Endothelial cell of umbilical vein (primary cell): ENCODE data around the gene PTTG1. TPM values are rescaled to one million over a fixed set of nuclear protein-coding genes. Genes with fewer than 3 reads are reported as not detected.

Experiments used
- BruUV-seq: library from RNA; stranded (reverse); fragments of 400-500 nt; replicated peaks from 2 replicates; lab custom pipeline; 2021; lab: Mats Ljungman, UMichigan
- CTCF ChIA-PET: fragments of 300-600, 350-600 bp; sonication (Branson Sonifier 250); formaldehyde crosslinking; loops from one replicate; lab custom pipeline; 2021; ENCODE audit warnings: antibody characterized with exemption, inconsistent platforms; lab: Charles Lee
- POLR2A ChIA-PET: fragments of 300-600, 350-600 bp; sonication (Branson Sonifier 250); formaldehyde crosslinking; loops from one replicate; lab custom pipeline; 2021; ENCODE audit warnings: antibody characterized with exemption, inconsistent platforms; lab: Charles Lee
- DNase-seq: peaks from one replicate; pipeline ENCODE4 v3.0.0-alpha.2; 2011; ENCODE audit warnings: low read depth, low spot score
- FAIRE-seq: peaks from 2 replicates; lab custom pipeline; 2011; peaks lifted over from hg19 to GRCh38; lab: Jason Lieb, UNC
- H2AFZ ChIP-seq: 2 replicates; pipeline ENCODE4 v1.6.0; 2012; ENCODE audit warnings: low read depth, low read length, control low read depth, inconsistent platforms
- H3K27ac ChIP-seq: 2 replicates; pipeline ENCODE4 v1.5.1; 2011; ENCODE audit warnings: low read depth, mild to moderate bottlenecking, control low read depth, low read length, moderate library complexity; ENCODE audit not compliant: insufficient read depth
- H3K27me3 ChIP-seq, 2 experiments: 2 replicates each; pipeline versions ENCODE4 v1.6.0 to v1.6.1; 2011; ENCODE audit warnings: low read length in 2 of 2, mixed read lengths in 1 of 2; ENCODE audit not compliant: control insufficient read depth in 2 of 2, insufficient read depth in 2 of 2
- H3K36me3 ChIP-seq, 2 experiments: 2 replicates in 1 of 2; 3 replicates in 1 of 2; pipeline ENCODE4 v1.5.1; 2011; ENCODE audit warnings: low read length in 2 of 2, mild to moderate bottlenecking in 1 of 2, moderate library complexity in 1 of 2; ENCODE audit not compliant: control insufficient read depth in 2 of 2, insufficient read depth in 2 of 2; ENCODE audit errors: extremely low read depth in 1 of 2
- H3K4me1 ChIP-seq: 3 replicates; pipeline ENCODE4 v1.5.1; 2011; ENCODE audit warnings: mild to moderate bottlenecking, low read length; ENCODE audit not compliant: control insufficient read depth, insufficient read depth; ENCODE audit errors: extremely low read depth
- H3K4me2 ChIP-seq: 2 replicates; pipeline ENCODE4 v1.6.1; 2011; ENCODE audit warnings: low read length, control low read depth, mixed read lengths; ENCODE audit not compliant: insufficient read depth
- H3K4me3 ChIP-seq, 3 experiments: fragments of 200-600 bp in 1 of 3; sonication (generic), shearing (Covaris generic) in 1 of 3; replicated peaks in 1 of 3; 2 replicates each; pipeline ENCODE4 v1.5.1; 2011 to 2016; ENCODE audit warnings: control low read depth in 3 of 3, low read length in 3 of 3, mild to moderate bottlenecking in 2 of 3, inconsistent platforms in 1 of 3, low read depth in 1 of 3, moderate library complexity in 1 of 3; ENCODE audit not compliant: insufficient read depth in 1 of 3
- H3K79me2 ChIP-seq: 2 replicates; pipeline ENCODE4 v1.6.0; 2012; ENCODE audit warnings: low read length, inconsistent platforms; ENCODE audit not compliant: control insufficient read depth, insufficient read depth
- H3K9ac ChIP-seq: replicated peaks from 2 replicates; pipeline ENCODE3; 2011; ENCODE audit warnings: low read length, control low read depth; ENCODE audit not compliant: insufficient read depth; ENCODE audit errors: extremely low read depth
- H3K9me1 ChIP-seq: replicated peaks from 3 replicates; pipeline ENCODE4 v1.6.0; 2011; ENCODE audit warnings: mild to moderate bottlenecking, low read length; ENCODE audit not compliant: control insufficient read depth, insufficient read depth; ENCODE audit errors: extremely low read depth
- H3K9me3 ChIP-seq: replicated peaks from 2 replicates; pipeline ENCODE4 v1.5.1; 2012; ENCODE audit warnings: low read length, inconsistent platforms; ENCODE audit not compliant: control insufficient read depth, insufficient read depth
- H4K20me1 ChIP-seq: replicated peaks from 2 replicates; pipeline ENCODE3; 2011; ENCODE audit warnings: mild to moderate bottlenecking, low read length; ENCODE audit not compliant: control insufficient read depth, insufficient read depth; ENCODE audit errors: extremely low read depth
- CTCF ChIP-seq, 2 donors: IDR thresholded peaks; 1 replicate in 1 of 2; 2 replicates in 1 of 2; pipeline ENCODE4 v1.5.1; 2011; ENCODE audit warnings: low read length in 2 of 2, mild to moderate bottlenecking in 2 of 2, moderate library complexity in 2 of 2, control low read depth in 1 of 2, inconsistent platforms in 1 of 2, low read depth in 1 of 2; ENCODE audit not compliant: insufficient read depth in 1 of 2; ENCODE audit errors: extremely low read depth in 1 of 2
- EZH2 ChIP-seq: IDR thresholded peaks from 2 replicates; pipeline ENCODE4 v1.6.1; 2012; ENCODE audit warnings: borderline replicate concordance, low read depth, mild to moderate bottlenecking, moderate library complexity, low read length, inconsistent platforms; ENCODE audit not compliant: severe bottlenecking
- FOS ChIP-seq: IDR thresholded peaks from 2 replicates; pipeline ENCODE4 v1.6.1; 2011; ENCODE audit warnings: mild to moderate bottlenecking, low read length, moderate library complexity, borderline replicate concordance; ENCODE audit not compliant: insufficient read depth
- GATA2 ChIP-seq: IDR thresholded peaks from 2 replicates; pipeline ENCODE4 v1.7.0; 2011; ENCODE audit warnings: low read depth, mild to moderate bottlenecking, moderate library complexity, mixed read lengths, low read length; ENCODE audit not compliant: insufficient read length, insufficient read depth
- JUN ChIP-seq: IDR thresholded peaks from 2 replicates; pipeline ENCODE4 v1.6.1; 2011; ENCODE audit warnings: borderline replicate concordance, low read depth; ENCODE audit not compliant: insufficient read length, insufficient read depth
- MYC ChIP-seq: IDR thresholded peaks from one replicate; pipeline ENCODE4 v1.6.1; 2011; ENCODE audit warnings: mild to moderate bottlenecking, low read depth, low read length
- POLR2A ChIP-seq: IDR thresholded peaks from 2 replicates; pipeline ENCODE4 v1.6.1; 2012; ENCODE audit warnings: low read depth, mild to moderate bottlenecking, control low read depth, low read length
- POLR2AphosphoS5 ChIP-seq: IDR thresholded peaks from 2 replicates; pipeline ENCODE4 v1.6.1; 2012; ENCODE audit warnings: low read depth, mild to moderate bottlenecking, control low read depth, low read length, moderate library complexity; ENCODE audit not compliant: insufficient read depth
- dilution Hi-C: fragments of 300-500 bp; cut with MboI; formaldehyde crosslinking; loops from one replicate; pipeline ENCODE4 v1.15.0; 2019; ENCODE audit warnings: low sequenced_read_pairs; ENCODE audit not compliant: extremely low pct_ligation_motif_present
- intact Hi-C: fragments of 100-400 bp; cut with micrococcal nuclease; formaldehyde crosslinking; loops from one replicate; pipeline ENCODE4 v1.10.0; 2022
- polyA plus RNA-seq, 4 experiments: library from polyadenylated mRNA; depleted of rRNA in 3 of 4; stranded (reverse) in 3 of 4; unstranded in 1 of 4; fragments of >200 nt; gene quantifications; 2 replicates each; pipeline versions ENCODE4 v1.2.1 to v1.2.3, GENCODE V29; 2011 to 2012; ENCODE audit warnings: missing spikeins in 1 of 4
- total RNA-seq: library from RNA; stranded (reverse); gene quantifications from 2 replicates; pipeline ENCODE4 v1.2.3, GENCODE V29; 2021
- TF ChIP-seq, protein P1 (sequence below): IDR thresholded peaks from 2 replicates; pipeline ENCODE4 v1.6.1; 2011; ENCODE audit not compliant: insufficient read depth, insufficient read length

PTTG1 gene
- total and polyA plus RNA-seq, 2 donors (not counting 3 experiments of a cell fraction or from before 2014, with no cell fraction given), result 140 to 157 TPM

GRCh38 chr5:160444407-160444806 lies 22.8 kb downstream of the PTTG1 start:
- TF ChIP-seq EZH2 (no peak), POLR2AphosphoS5 (no peak), CTCF (IDR thresholded peaks at IDR 0.05; ENCODE audit: extremely low read depth in 1 of 2, insufficient read depth in 1 of 2, low read depth in 1 of 2, low read length in 2 of 2) (no peak), MYC (no peak), JUN (no peak), POLR2A (no peak), GATA2 (no peak), FOS (no peak)
- TF ChIP-seq, protein P1, sequence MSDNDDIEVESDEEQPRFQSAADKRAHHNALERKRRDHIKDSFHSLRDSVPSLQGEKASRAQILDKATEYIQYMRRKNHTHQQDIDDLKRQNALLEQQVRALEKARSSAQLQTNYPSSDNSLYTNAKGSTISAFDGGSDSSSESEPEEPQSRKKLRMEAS, result no peak
- BruUV-seq, result no TSS peak
- no peaks in the 10 kb centered on the region for H4K20me1 ChIP-seq
- no peaks in the 10 kb centered on the region for H3K9me3 ChIP-seq
- CTCF ChIA-PET, result no interaction called here
- H3K27ac ChIP-seq, result no peak overlapping the region
- H3K9ac ChIP-seq, result no peak overlapping the region
- DNase-seq (no peak), FAIRE-seq (no peak)
- no peaks in the 10 kb centered on the region for H3K9me1 ChIP-seq
- H3K27me3 ChIP-seq, result no peaks in the 10 kb centered on the region
- H2AFZ ChIP-seq, result no peak overlapping the region
- no peaks in the 10 kb centered on the region for H3K79me2 ChIP-seq
- dilution Hi-C loops, result no loop called here
- no peaks in the 10 kb centered on the region for H3K4me1 ChIP-seq
- H3K4me2 ChIP-seq, result no peak overlapping the region
- POLR2A ChIA-PET, result no interaction called here
- no peaks in the 10 kb centered on the region for H3K36me3 ChIP-seq
- no peak overlapping the region for H3K4me3 ChIP-seq
- intact Hi-C loops, result no loop called here
